ENCODE results near the gene GNLY.
"Not testable (repeated sequence)": the region's sequence is repeated elsewhere in the genome, so short reads cannot be mapped to it uniquely, and the experiment has no call there.

GNLY gene

DNA sequence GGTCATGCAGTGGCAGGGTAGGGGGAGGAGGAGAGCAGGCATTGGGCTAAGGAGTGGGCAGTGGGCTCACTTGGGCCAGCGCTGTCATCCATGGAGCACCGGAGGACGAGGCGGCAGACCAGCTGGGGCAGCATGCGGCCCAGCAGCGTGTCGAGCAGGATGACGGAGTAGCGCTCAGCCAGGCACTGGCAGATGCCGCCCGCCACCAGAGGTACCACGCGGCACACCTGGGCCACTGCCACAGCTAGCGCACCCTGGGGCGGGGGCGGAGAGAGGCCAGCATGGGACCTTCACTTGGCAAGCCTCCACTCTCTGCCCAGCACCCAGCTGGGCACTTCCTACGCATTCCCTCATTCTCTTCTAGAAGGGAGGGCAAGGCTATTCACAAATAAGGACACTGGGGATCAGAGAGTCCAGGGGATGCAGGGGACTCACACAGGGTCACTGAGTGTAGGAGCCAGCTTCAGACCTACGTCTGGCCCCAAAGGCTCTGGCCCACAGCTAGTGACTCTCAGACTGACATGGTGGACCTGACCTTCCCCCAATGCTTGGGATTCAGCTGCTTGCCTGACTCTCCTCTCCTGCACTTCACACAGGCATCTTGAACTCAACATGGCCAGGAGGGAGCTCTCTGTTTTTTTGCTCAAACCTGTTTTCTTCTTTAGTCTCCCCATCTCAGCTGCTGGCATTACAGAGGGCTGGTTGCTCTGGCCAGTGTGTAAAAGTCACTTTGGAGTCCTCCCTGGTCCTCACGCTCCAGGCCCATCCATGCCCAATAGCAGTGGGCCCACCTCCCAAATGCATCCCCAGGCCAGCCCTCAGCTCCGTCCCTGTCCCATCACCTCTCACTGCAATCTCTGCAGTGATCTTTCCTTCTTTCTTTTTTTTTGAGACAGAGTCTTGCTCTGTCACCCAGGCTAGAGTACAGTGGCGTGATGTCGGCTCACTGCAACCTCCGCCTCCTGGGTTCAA is 30.3 kb upstream of the GNLY start:
- DNase-seq, result no peak

DNA sequence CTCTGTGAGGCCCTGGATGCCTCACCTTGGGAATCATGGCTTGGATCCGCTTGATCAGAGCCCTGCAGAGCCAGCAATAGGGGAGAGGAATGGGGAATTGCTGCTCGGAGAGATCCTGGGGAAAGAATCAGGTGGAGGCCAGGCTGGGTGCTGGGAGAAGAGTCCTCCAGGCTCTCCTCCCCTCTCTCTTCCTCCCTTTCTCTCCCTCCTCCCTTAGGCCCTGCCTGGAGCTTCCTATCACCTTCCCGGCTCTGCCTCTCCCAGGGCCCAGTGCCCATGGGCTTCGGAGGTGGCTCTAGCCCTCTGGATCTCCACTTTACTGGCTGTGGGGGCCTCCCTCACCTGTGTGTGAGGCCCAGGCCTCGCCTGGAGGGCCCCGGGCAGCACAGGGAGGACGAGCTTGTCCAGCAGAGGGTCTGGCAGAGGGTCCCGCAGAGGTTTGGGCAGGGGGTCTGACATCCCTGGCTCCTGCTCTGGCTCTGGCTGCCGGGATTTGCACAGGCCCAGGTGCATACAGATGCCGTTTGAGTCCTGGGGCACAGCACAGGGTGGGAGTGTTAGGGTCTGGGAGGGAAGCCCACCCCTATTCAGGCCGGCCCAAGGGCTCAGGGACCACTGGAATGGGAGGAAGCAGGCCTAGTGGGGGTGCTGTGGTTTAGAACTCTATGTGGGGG is 28.8 kb upstream of the GNLY start:
- no peak for DNase-seq

DNA sequence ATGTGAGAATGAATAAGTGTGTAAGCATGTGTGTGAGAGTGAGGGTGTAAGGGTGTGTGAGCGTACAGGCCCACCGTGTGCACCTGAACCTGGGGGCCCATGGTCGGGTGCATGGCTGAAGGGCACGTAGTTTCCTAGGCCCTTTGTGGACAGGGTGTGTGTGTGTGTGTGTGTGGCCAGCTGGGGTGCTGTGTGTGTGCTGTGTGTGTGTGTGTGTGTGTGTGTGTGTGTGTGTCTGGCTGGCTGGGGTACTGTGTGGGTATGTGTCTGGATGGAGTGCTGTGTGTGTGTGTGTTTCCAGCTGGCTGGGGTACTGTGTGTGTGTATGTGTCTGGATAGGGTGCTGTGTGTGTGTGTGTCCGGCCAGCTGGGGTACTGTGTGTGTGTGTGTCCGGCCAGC is 28.1 kb upstream of the GNLY start:
- DNase-seq, result no peak

DNA sequence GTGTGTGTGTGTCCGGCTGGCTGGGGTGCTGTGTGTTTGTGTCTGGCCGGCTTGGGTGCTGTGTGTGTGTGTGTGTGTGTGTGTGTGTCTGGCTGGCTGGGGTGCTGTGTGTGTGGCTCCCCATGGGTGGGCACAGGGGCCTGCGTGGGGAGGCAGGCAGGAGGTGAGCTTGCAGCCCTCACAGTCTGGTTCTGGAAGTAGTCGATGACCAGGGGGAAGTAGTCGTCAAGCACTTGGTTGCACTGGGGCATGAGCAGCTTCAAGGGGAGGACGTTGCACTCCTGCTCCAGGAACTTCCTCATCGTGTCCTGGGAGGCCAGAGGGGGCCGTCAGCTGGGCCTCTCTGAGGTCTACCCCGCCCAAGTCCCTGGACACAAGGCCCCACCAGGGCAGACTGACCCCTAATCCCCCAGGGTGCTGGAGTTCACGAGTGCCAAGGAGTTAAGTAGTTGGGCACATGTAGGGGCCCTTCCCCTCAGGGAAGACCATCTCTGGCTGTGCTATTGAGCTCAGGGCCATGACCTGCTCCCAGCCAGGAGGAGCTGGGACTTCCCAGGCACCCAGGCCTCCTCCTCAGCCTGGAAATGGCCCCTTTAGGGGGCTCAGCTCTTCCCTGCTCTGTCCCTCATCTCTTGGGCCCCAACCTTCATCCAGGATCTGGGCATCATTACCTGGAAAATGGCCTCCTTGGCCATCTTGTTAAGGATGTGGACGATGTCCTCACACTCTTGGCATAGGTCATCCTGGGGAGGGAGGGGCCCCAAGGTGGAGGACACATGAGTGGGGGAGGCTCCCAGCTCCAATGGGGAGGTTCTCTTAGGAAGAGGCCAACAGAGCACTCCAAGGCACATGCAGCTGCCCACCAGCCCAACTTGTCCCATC is 27.5 kb upstream of the GNLY start:
- DNase-seq, result peak in 10 of 56 donors; percentile 8 to 45 (median 21)

DNA sequence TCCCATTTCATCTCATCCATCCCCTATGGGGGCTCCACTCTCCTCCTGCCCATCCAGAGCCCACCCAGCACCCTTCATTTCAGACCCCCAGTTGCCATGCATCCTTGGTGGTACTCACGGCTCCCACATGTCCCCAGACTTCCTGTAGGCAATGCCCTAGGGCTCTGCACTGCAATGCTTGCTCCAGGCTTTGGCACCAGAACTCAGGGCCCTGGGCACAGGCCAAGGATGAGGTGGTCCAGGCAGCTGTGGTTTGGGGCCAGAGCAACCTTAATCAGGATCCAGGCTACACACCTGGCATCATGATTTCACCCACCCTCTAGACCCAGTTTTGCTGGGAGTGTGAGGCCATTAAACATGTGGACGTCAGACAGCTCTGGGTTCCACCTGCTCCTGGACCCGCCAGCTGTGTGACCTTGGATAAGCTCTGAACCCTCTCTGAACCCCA is 26.6 kb upstream of the GNLY start:
- no peak for DNase-seq

DNA sequence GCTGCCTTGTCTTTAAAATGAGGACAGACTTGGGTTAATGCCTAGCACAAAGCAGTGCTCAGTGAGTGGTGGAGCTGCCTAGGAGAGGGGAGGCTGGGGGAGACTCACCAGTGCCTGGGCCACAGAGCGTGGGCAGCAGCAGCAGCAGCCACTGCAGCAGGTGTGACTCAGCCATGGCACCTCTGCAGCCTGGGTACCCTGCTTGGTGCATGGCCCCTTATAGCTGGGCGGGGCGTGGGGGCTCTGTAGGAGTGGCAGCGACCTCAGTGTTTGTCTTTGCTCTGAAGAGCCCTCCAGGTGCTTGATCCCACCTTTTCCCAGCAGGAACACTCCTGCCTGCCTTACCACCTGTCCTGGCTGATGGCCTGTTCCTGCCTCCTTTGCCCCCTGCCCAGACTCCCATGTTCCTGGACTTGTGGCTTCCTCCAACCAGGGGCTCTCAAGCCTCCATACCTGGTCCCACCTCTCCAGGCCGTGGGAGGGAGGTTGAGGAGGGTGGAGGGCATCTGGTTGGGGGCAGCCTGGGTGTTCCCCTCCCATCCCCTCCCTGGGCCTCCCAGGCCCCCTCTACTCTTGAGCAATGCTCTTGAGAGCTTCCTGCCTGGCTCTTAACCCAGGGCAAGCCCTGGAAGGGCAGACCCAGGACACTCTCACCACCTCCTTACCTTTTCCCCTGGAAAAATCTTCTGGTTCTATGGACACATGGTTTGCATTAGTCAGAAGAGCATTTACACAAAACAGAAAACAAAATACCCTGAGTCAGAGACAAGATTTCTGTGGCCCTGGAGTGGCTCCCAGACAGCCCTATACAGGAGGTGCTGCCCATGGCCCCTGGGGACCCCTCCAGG is 25.9 kb upstream of the GNLY start, which contains the start of gene SFTPB:
TSS of gene SFTPB (minus strand) at position 191 of the 848 bp plus-strand sequence. CDS start at position 175, 16 bp downstream.
- DNase-seq, result no peak

DNA sequence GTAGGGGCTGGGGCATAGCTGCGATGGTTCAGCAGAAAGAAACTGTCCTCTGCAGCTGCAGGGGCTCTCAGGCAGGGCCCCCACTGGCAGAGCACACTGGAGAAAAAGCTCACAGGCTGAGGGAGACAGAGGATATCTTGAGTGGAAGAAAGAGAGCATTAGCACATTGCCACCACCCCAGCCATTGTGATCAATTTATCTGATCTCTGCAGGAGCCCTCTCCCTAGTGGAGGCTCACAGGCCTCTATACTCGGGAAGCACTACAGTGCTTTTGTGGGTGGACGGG is 25.4 kb upstream of the GNLY start:
- DNase-seq, result no peak

DNA sequence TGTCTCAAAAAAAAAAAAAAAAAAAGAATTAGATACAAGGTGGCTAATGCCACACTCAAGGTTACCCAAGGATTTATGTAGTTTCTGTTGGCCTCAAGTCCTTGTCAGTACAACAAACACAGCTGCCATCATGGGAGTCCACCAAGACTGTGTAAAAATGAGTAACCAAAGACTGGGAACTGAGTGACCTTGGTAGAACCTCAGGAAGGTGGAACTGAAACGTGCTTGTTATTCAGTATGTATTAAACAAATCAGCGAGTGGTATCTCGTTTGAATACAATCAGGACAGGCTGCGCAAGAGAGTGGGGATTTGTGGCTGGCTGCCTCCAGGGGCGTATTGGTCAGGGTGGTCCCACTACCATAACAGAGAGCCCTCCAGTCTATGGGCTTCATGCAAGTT is 24.6 kb upstream of the GNLY start:
- no peak for DNase-seq

DNA sequence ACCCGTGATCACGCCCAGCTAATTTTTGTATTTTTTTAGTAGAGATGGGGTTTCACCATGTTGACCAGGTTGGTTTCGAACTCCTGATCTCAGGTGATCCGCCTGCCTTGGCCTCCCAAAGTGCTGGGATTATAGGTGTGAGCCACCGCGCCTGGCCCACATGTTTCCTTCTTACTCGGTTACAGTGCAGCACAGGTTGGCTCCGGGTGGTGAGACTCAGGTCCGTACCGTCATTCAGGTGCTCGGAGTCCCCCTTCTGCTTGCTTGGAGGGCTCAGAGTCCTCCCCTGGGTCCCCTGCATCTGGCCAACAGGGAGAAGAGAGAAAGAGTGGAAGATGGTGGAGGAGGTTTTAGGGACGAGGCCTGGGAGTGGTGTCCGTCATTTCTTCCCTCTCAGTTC is 23.7 kb upstream of the GNLY start:
- DNase-seq, result not testable (repeated sequence)

DNA sequence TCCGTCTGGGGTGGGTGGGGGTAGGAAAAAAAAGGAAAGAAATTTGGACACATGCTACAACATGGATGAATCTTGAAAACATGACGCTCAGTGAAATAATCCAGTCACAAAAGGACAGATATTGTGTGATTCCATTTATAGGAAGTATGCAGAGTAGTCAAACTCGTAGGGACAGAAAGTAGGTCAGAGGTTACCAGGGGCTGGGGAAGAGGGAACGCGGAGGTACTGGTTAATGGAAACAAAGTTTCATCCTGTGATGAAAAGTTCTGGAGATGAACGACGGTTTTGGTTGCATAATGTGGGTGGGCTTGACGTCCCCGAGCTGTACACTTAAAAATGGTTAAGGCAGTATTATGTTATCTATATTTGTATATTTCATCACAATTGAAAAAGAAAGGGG is 21.7 kb upstream of the GNLY start:
- no peak for DNase-seq

DNA sequence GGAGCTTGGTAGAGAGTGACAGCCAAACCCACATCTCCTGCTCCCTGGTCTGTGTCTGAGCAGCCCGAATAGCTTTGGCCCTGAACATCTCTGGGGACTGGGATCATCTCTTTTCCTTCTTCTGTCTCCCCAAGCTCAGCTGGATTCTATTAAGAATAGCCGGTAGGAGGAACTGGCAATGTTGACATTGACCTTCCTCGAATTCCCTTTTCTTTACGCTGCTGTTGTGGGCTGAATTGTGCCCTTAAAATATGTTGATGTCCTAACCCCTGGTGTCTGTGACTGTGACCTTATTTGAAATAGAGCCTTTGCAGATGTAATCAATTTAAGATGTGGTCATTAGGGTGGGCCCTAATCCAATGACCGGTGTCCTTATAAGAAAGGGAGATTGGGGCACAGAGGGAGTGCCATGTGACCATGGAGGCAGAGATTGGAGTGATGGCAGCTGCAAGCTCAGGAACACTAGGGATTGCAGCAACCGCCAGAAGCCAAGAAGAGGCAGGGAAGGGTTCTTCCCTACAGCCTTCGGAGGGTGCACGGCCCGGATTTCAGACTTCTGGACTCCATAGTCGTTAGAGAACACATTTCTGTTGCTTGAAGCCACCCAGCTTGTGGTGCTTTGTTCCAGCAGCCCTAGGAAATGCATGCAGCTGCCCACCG is 20.3 kb upstream of the GNLY start:
- DNase-seq, result no peak

DNA sequence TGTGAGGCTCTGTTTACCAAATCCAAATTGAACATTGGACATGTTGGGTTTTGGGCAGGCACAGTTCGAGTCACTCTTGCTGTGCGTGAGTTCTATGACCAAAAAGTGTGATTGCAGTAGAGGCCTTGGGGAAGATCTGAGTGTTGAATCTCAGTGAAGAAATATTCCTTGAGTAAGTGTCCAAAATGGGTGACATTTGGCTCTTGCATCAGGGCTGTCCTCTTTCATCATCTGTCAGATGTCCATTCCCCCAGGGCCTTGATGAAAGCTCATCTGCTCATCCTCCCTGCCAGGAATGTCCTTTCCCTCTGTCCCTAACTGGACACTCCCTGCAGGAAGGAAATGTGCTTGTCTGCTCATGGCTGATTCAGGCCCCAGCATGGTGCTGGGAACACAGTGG is 19.7 kb upstream of the GNLY start:
- DNase-seq, result no peak

DNA sequence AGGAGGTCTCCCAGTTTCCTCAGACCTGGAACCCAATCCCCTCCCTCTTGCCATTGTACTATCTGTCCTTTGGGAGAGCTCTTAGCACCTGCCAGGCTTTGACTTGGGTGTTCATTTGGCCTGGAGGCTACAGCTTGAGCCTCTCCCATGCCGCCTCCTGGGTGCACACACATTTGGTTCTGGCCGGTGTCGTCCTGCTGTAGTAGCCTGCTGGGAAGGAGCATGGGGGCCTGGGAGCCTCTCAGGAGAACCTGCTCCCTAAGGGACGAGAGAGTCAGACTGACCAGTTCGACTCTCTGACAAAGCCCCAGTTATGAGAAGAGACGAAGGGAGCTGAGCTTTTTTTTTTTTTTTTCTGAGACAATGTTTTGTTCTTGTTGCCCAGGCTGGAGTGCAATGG is 18.7 kb upstream of the GNLY start:
- DNase-seq, result no peak

DNA sequence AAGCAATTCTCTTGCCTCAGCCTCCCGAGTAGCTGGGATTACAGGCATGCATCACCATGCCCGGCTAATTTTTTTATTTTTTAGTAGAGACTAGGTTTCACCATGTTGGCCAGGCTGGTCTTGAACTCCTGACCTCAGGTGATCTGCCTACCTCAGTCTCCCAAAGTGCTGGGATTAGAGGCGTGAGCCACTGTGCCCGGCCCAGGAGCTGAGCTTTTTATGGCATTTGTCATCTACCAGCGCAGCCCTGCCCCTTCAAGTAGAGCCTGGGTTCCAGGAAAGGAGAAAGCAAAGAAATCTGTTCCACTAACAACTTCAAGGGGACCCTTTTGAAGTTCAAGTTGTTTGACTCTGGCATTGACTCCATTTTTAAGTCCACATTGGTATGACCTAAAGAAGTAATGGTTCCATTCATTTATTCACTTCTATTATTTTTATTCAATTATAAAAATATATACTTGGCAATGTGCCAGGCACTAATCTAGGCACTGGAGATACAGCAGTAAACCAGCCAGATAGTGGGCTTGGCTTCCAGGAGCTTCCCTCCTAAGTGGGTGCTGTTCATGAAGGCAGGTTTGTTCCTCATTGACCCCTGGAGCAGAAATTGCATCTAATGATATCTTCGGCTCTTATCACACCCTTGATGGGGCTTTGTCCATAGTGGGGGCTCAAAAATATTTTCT is 18.2 kb upstream of the GNLY start:
- DNase-seq, result no peak

DNA sequence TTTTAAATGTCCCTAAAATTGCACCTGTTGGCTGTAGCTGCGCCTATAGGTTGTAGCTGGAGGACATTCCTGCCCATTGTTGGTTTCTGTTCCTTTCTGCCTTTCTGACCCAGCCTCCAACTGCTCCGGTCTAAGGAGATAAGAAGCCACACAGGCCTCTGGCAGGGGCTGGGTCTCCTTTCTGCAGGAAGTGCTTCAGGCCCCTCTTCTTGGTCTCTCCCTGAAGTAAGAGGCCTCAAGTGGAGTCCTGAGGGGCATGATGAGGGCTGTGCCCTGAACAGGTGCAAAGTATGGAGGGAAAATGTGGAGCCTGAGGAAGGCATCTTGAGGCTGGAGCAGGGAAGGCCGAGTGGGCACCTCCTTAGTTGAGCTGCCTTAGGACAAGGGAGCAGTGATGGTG is 15.8 kb upstream of the GNLY start:
- no peak for DNase-seq

DNA sequence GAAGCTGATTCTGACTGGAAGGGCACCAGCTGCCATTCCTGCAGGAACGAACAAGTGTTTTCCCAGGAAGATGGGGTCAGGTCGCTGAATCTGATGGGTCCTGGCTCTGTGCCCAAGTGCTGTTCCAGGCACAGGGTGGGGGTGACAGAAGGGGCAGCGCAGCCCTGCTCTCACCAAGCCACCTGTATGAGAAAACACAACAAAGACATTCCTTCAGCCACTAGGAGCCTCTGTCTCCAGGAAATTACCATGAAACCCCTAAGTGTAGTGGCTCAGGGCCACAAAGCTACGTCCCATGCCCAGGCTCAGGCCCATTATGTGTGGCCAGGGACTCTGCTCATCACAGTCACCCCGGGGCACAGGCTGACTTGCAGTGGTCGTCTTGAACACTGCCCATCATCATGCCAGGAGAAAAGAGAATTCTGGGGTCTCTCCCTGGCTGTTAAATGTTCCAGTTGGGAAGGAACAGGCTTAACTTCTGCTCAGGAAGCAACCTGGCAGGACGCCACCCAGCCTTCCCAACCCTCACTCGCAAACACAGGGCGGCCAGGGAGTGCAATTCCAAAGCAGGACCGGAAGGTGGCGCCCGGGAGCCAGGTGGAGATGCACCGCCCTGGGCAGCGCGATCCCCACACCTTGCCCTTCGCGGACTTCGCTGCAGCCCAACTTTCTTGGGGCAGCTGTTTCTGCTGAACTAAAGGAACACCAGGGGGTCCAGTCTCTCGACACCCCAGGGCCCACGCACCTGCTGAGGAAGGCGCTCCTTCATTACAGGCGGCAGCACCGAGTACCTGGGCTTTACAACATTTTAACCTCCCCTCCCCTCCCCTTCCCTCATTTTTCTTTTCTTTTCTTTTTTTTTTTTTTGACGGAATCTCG is 15.1 kb upstream of the GNLY start:
- DNase-seq, result peak in 48 of 56 donors; percentile 8 to 77 (median 46)

DNA sequence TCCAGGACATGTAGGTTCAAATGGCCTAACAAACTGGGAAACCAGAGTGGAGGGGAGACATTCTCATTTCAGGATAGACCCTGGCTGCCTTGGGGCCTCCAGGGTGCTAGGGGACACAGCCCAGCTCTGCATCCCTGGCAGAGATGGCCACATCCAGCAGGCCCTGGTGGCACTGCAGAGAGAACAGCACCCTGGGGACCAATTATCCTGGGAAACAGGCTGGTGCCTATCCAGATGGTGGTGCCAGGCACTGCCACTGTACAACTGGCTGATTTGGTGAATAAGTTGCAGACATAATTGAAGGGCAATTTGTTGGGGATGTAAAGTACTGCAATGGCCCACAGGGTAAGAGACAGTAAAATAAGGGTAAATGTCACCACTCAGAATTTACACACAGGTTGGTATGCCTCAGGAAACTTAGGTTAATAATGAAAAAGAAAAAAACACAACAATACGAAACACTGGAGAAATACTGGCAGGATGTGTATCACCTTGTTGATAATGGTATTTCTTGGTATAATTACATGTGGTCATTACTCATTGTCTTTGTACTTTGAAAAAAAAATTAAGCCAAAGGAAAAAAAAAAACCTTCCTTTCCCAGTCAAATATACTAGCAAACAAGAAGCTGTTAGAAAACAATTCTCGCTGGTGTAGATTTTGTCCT is 13.3 kb upstream of the GNLY start:
- DNase-seq, result peak in 9 of 56 donors; percentile 6 to 33 (median 20)

DNA sequence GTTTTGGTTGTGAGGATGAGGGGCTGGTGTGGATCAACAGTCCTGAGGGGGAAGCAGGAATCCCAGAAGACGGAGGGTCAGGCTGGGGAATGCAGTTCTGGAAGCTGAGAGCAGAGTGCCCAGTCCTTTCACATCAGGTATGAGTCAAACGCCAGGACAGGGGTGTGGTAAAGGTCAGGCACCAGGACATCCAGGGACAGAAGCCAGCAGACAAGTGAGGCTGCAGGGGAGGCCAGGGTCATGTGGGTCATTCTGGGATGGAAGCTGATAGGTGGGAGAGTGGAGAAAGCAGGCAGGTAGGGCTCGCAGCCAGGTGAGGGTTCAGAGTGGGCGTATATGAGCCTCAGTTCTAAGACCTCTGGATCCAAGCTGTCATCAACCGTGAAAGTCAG is 12.8 kb upstream of the GNLY start:
- no peak for DNase-seq

All from amygdala (tissue), 56 donors.